Osteocyte (in vitro differentiated cells): ENCODE results near the gene TP53. TPM values are rescaled to one million over a fixed set of nuclear protein-coding genes. Genes with fewer than 3 reads are reported as not detected.

Experiments used
- DNase-seq: peaks from one replicate; pipeline ENCODE4 v3.0.0; 2021; ENCODE audit warnings: mixed read lengths; ENCODE audit not compliant: unreplicated experiment; ENCODE audit errors: extremely low spot score
- H3K27ac Mint-ChIP-seq: one replicate; pipeline ENCODE4 v1.8.0; 2021; ENCODE audit warnings: mild to moderate bottlenecking, mixed read lengths; ENCODE audit not compliant: unreplicated experiment
- H3K27me3 Mint-ChIP-seq: one replicate; pipeline ENCODE4 v1.8.0; 2021; ENCODE audit warnings: mixed read lengths; ENCODE audit not compliant: unreplicated experiment
- H3K36me3 Mint-ChIP-seq: one replicate; pipeline ENCODE4 v1.8.0; 2021; ENCODE audit warnings: mixed read lengths; ENCODE audit not compliant: unreplicated experiment
- H3K4me1 Mint-ChIP-seq: one replicate; pipeline ENCODE4 v1.8.0; 2021; ENCODE audit warnings: mixed read lengths; ENCODE audit not compliant: unreplicated experiment
- H3K4me3 Mint-ChIP-seq: one replicate; pipeline ENCODE4 v1.8.0; 2021; ENCODE audit warnings: mild to moderate bottlenecking, moderate library complexity, mixed read lengths; ENCODE audit not compliant: unreplicated experiment
- H3K9me3 Mint-ChIP-seq: one replicate; pipeline ENCODE4 v1.8.0; 2021; ENCODE audit warnings: mixed read lengths; ENCODE audit not compliant: unreplicated experiment
- total RNA-seq: library from RNA; stranded (reverse); gene quantifications from 2 replicates; pipeline ENCODE4 v1.2.1, GENCODE V29; 2021
- TF ChIP-seq, protein P1 (sequence below): fragments of 200-600 bp; sonication (generic); IDR thresholded peaks from 2 replicates; pipeline ENCODE4 v1.5.0; 2021; ENCODE audit warnings: antibody characterized with exemption, mild to moderate bottlenecking, moderate library complexity

The TP53 gene
- total RNA-seq, 1 donor from 2014 or later: 99.5 TPM

DNA sequence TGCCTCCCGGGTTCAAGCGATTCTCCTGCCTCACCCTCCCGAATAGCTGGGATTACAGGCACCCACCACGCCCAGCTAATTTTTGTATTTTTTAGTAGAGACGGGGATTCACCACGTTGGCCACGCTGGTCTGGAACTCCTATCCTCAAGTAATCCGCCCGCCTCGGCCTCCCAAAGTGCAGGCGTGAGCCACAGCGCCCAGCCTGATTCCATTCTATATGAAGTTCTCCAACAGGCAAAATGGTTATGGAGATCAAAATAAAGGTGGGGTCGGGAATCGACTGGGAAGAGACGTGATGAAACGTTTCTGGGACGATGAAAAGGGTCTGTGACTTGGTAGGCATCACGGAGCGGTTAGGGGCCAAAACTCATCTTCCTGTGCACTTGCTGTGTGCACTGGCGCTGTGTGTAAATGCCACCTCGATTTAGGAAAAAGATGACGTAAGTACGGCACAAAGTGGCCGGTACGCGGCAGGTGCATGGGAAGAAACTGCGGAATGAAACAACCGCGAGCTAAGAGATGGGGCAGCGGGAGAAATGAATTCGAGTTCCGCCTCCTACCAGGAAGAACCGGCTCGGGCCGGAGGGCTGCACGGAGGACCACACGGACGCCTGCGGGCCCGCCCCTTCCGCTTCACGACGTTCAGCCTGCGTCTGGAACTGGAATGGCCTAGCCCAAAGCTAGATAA, 1.6 kb downstream of the TP53 start:
- peak overlapping the region; percentile 99 for H3K27ac Mint-ChIP-seq
- no peaks in the 10 kb centered on the region for H3K9me3 Mint-ChIP-seq
- TF ChIP-seq, protein P1, sequence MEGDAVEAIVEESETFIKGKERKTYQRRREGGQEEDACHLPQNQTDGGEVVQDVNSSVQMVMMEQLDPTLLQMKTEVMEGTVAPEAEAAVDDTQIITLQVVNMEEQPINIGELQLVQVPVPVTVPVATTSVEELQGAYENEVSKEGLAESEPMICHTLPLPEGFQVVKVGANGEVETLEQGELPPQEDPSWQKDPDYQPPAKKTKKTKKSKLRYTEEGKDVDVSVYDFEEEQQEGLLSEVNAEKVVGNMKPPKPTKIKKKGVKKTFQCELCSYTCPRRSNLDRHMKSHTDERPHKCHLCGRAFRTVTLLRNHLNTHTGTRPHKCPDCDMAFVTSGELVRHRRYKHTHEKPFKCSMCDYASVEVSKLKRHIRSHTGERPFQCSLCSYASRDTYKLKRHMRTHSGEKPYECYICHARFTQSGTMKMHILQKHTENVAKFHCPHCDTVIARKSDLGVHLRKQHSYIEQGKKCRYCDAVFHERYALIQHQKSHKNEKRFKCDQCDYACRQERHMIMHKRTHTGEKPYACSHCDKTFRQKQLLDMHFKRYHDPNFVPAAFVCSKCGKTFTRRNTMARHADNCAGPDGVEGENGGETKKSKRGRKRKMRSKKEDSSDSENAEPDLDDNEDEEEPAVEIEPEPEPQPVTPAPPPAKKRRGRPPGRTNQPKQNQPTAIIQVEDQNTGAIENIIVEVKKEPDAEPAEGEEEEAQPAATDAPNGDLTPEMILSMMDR: no peak
- peaks cover 33% of the 10 kb centered on the region for H3K4me1 Mint-ChIP-seq
- H3K27me3 Mint-ChIP-seq: no peaks in the 10 kb centered on the region
- peak; percentile 97 for DNase-seq
- no peaks in the 10 kb centered on the region for H3K36me3 Mint-ChIP-seq
- H3K4me3 Mint-ChIP-seq: peak overlapping the region; percentile 95

DNA sequence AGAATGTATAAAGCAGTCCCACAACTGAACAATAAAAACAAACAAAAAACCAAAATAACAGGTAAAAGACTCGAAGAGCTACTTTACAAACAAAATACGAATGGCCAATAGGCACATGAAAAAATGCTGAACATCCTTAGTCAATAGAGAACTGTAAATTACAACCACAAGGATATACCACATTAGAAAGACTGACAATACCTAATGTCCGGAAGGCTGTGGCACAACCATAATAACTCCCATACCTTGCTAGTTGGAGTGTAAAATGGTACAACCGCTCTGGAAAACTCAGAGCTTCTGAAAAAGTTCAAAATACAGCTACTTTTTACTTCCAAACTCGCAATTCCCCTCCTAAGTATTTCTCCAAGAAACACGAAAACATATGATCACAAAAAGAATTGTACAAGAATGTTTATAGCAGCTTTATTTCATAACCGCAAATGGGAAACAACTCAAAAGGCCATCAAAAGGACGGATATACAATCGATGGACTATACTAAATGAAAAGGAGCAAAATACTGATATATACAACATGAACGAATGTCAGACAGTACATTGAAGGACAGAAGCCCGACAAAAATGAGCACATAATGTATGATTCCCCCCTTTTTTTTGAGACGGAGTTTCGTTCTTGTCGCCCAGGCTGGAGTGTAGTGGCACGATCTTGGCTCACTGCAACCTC, 2.3 kb downstream of the TP53 start:
- Mint-ChIP-seq H3K4me1 (peaks cover 33% of the 10 kb centered on the region), H3K4me3 (peak overlapping the region; percentile 95), H3K36me3 (no peaks in the 10 kb centered on the region), H3K9me3 (no peaks in the 10 kb centered on the region), H3K27ac (peak overlapping the region; percentile 99), H3K27me3 (no peaks in the 10 kb centered on the region)
- TF ChIP-seq, protein P1: no peak
- DNase-seq: no peak

DNA sequence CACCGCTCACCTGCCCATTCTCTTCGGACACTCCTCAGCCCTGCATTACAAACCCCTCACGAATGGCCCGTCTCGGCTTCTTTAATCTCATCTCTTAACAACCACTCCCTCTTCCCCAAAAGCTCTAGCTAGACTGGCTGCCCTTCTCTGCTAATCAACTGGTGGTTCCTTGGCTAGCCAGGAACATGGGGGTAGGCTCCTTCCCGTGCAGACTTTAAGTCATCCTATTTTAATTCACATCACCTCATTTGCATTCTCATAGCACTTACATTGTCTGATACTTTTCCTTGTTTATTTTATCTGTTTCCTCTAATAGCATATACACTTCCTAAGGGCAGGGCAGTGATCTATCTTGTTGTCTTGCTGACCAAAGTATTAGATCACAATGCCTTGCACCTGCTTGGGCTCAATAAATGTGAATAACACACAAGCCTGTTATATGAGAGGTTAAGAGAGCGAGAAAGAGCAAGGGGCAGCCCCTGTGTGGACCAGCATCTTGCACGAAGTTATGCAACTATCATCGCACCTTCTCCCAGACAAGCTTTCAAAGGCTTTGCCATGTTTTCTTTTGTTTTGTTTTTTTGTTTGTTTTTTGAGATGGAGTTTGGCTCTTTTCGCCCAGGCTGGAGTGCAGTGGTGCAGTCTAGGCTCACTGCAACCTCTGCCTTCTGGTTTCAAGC, 9.8 kb downstream of the TP53 start:
- Mint-ChIP-seq H3K9me3 (peaks cover 6% of the 10 kb centered on the region), H3K27ac (no peak overlapping the region), H3K27me3 (no peaks in the 10 kb centered on the region), H3K36me3 (peaks cover 26% of the 10 kb centered on the region), H3K4me1 (peaks cover 2% of the 10 kb centered on the region), H3K4me3 (no peak overlapping the region)
- DNase-seq: no peak
- TF ChIP-seq, protein P1: no peak

DNA sequence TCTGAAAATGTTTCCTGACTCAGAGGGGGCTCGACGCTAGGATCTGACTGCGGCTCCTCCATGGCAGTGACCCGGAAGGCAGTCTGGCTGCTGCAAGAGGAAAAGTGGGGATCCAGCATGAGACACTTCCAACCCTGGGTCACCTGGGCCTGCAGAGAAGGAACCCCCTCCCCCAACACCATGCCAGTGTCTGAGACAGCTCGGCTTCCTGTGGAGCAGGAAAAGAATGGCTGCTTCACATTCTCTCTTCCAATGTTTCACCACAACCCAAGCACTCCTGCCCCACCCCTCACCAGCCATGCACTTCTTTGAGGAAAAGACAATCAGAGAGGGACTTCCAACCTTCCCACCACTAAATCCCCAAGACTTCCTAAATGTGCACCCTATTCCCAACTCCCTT, 10.8 kb downstream of the TP53 start:
- peaks cover 6% of the 10 kb centered on the region for H3K9me3 Mint-ChIP-seq
- H3K4me1 Mint-ChIP-seq: peaks cover 2% of the 10 kb centered on the region
- H3K27me3 Mint-ChIP-seq: no peaks in the 10 kb centered on the region
- H3K36me3 Mint-ChIP-seq: peaks cover 30% of the 10 kb centered on the region
- no peak overlapping the region for H3K27ac Mint-ChIP-seq
- H3K4me3 Mint-ChIP-seq: no peak overlapping the region
- no peak for DNase-seq
- TF ChIP-seq, protein P1: no peak

DNA sequence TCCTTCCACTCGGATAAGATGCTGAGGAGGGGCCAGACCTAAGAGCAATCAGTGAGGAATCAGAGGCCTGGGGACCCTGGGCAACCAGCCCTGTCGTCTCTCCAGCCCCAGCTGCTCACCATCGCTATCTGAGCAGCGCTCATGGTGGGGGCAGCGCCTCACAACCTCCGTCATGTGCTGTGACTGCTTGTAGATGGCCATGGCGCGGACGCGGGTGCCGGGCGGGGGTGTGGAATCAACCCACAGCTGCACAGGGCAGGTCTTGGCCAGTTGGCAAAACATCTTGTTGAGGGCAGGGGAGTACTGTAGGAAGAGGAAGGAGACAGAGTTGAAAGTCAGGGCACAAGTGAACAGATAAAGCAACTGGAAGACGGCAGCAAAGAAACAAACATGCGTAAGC, 12.4 kb downstream of the TP53 start:
- peaks cover 36% of the 10 kb centered on the region for H3K36me3 Mint-ChIP-seq

More for the DNA sequence above, 12.4 kb downstream of the TP53 start:
- DNase-seq: no peak
- H3K4me3 Mint-ChIP-seq: no peak overlapping the region
- TF ChIP-seq, protein P1: no peak
- no peak overlapping the region for H3K27ac Mint-ChIP-seq
- H3K27me3 Mint-ChIP-seq: no peaks in the 10 kb centered on the region
- H3K4me1 Mint-ChIP-seq: peaks cover 2% of the 10 kb centered on the region
- H3K9me3 Mint-ChIP-seq: peaks cover 6% of the 10 kb centered on the region
